KOPT-K1 (cell line): ENCODE results near the gene ZNF485.
"Not testable (repeated sequence)": the region's sequence is repeated elsewhere in the genome, so short reads cannot be mapped to it uniquely, and the experiment has no call there.

ENCODE experiments used
- H3K27ac ChIP-seq: fragments of 200-600 bp; sonication (generic); 2 replicates; pipeline ENCODE4 v1.5.1; 2016; ENCODE audit warnings: antibody characterized with exemption, mild to moderate bottlenecking, low read depth, low read length; ENCODE audit not compliant: poor library complexity, severe bottlenecking
- H3K36me3 ChIP-seq: fragments of 200-600 bp; sonication (generic); 2 replicates; pipeline ENCODE4 v1.5.1; 2017; ENCODE audit warnings: antibody characterized with exemption, mild to moderate bottlenecking, low read length, moderate library complexity; ENCODE audit not compliant: insufficient read depth
- H3K9me3 ChIP-seq: fragments of 200-600 bp; sonication (generic); 2 replicates; pipeline ENCODE4 v1.5.1; 2017; ENCODE audit warnings: antibody characterized with exemption, low read length, mild to moderate bottlenecking; ENCODE audit not compliant: insufficient read depth, poor library complexity, severe bottlenecking

Gene ZNF485

DNA sequence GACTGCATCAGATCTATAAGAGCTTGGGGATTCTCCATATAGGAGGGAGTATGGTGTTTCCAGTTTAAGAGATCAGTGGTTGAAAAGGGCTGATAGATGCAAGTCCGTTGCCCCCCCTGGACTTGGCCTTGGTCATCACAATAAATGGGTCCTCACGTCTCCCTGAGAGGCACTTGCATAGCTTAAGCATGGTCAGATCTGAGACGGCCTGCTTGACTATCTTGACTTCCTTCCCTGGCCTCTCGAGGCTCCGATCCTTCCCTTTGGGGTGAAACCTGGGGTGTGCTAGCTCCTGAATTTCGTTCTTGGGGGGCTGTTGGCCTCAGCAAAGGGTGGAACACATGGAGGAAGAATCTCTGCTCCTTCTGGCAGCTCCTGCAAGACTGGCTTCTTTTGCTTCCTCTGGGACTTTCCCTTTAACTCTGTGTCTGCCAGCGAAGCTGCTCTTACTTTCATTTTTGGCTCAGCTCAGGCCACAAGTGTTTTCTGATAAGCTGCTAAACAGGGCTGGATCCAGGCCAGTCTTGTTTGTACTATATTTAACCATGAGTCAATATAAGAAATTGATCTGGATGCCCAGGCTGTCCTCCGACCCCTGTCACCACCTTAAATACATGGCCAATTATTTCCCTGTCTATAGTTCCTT, 11.2 kb upstream of the ZNF485 start:
- peaks cover 19% of the 10 kb centered on the region for H3K9me3 ChIP-seq
- H3K27ac ChIP-seq: peak overlapping the region; percentile 61

GRCh38 chr10:43595739-43596298, 10.4 kb upstream of the ZNF485 start:
- Histone ChIP-seq H3K27ac (peak overlapping the region; percentile 61), H3K9me3 (peaks cover 24% of the 10 kb centered on the region), H3K36me3 (no peaks in the 10 kb centered on the region)

More for the DNA sequence above, 11.2 kb upstream of the ZNF485 start:
- no peaks in the 10 kb centered on the region for H3K36me3 ChIP-seq

DNA sequence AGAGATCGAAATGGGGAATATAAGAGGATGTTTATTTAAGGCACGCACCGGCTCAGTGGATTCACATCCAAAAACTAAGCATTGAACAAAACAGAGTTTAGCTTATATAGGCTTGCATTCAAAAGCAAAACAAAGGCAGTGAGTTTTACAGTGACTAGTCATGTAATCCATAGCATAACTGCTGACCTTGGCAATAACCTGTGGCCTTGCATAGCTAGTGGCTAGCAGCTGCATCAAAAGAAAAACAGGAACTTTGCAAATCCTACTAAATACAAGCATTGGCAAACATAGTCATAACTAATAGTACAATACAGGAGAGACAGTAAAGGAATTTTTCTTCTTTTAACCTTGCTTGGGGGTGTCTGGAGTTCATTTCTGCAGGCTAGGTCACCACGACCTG, 9.7 kb upstream of the ZNF485 start:
- Histone ChIP-seq H3K27ac (no peak overlapping the region), H3K36me3 (no peaks in the 10 kb centered on the region), H3K9me3 (peaks cover 23% of the 10 kb centered on the region)

GRCh38 chr10:43598446-43598845, 7.8 kb upstream of the ZNF485 start:
- H3K9me3 ChIP-seq: peaks cover 12% of the 10 kb centered on the region
- H3K36me3 ChIP-seq: no peaks in the 10 kb centered on the region
- no peak overlapping the region for H3K27ac ChIP-seq

DNA sequence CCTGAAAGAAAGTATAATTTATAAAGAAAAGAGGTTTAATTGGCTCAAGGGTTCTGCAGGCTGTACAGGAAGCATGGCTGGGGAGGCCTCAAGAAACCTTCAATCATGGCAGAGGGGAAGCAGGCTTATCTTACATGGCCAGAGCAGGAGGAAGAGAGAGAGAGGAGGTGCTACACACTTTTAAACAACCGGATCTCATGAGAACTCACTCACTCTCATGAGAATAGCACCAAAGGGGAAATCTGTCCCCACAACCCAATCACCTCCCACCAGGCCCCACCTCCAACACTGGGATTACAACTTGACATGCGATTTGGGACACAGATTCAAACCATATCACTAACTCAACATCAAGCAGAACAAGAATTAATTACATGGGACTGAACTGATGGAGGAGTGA, 6.9 kb upstream of the ZNF485 start:
- Histone ChIP-seq H3K36me3 (no peaks in the 10 kb centered on the region), H3K9me3 (peaks cover 12% of the 10 kb centered on the region), H3K27ac (no peak overlapping the region)

GRCh38 chr10:43601576-43601975, 4.7 kb upstream of the ZNF485 start:
- peaks cover 12% of the 10 kb centered on the region for H3K9me3 ChIP-seq
- not testable (repeated sequence) for H3K36me3 ChIP-seq, H3K27ac ChIP-seq

DNA sequence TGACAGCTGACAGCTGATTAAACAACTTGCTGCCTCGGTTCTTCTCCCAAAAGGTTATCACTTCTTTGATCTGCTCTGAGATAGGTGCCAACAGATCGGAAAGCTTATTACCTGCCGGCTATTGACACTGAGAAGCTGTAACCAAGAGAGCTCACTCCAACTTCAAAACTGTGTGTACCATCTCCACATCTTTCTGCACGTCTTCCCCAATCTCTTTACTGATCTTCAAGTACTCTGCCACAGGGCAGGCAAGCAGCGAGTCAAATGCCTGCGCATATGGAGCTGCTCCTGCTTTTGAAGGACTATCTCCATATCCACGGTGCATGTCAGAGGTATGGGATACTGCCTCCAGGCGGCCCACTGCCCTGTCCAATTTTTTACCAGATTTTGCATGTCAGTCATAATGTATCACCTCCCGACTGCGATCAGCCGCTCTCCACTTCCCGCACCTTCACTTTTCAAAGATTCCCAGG, 352 bp upstream of the ZNF485 start:
- Histone ChIP-seq H3K36me3 (peaks cover 24% of the 10 kb centered on the region; the same call in 1 of the 2 replicates), H3K27ac (peak overlapping the region; percentile 69), H3K9me3 (peaks cover 5% of the 10 kb centered on the region)

- H3K27ac ChIP-seq: no peak overlapping the region
- peaks cover 35% of the 10 kb centered on the region for H3K36me3 ChIP-seq
- peaks cover 9% of the 10 kb centered on the region for H3K9me3 ChIP-seq
Measured at GRCh38 chr10:43607199-43607573, 948 bp downstream of the ZNF485 start.

DNA sequence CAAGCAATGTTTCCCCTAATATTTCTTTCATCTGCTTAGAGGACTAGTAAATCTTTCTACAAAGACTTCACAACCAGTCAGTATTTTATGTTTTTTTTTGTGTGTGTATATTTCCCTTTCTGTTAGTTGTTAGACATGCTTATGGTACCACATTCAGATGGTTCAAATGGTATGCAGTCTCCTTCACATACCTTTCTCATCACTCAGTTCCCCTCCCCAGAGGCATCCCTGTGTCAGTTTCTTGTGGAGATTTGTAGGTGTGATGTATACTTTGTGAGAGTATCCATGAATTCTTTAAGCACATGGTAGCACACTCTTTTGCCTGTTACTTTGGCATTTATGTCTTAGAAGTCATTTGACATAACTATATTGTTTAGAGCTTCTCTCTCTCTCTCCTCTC, 4.4 kb downstream of the ZNF485 start:
- H3K36me3 ChIP-seq: peaks cover 68% of the 10 kb centered on the region
- no peak overlapping the region for H3K27ac ChIP-seq
- H3K9me3 ChIP-seq: peaks cover 42% of the 10 kb centered on the region

GRCh38 chr10:43616697-43617370, 10.6 kb downstream of the ZNF485 start:
- Histone ChIP-seq H3K36me3 (peaks cover 54% of the 10 kb centered on the region), H3K9me3 (peaks cover 96% of the 10 kb centered on the region)

GRCh38 chr10:43619368-43619767, 13.1 kb downstream of the ZNF485 start:
- Histone ChIP-seq H3K9me3 (peaks cover 94% of the 10 kb centered on the region), H3K36me3 (peaks cover 30% of the 10 kb centered on the region)

More at GRCh38 chr10:43616697-43617370, 10.6 kb downstream of the ZNF485 start:
- H3K27ac ChIP-seq: no peak overlapping the region

DNA sequence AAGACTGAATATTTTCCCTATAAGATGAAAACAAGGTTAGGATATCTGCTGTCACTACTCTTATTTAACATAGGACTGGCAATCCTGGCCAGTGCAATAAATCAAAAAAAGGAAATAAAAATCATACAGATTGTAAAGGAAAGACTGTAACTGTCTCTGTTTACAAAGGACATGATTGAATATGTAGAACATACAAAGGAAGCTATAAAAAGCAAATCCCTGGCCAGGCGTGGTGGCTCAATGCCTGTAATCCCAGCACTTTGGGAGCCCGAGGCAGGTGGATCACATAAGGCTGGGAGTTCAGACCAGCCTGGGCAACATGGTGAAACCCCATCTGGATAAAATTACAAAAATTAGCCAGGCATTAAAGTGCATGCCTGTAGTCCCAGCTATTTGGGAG, 15.8 kb downstream of the ZNF485 start:
- H3K27ac ChIP-seq: no peak overlapping the region
- peaks cover 75% of the 10 kb centered on the region for H3K9me3 ChIP-seq
- H3K36me3 ChIP-seq: peaks cover 6% of the 10 kb centered on the region; the same call in 1 of the 2 replicates

More at GRCh38 chr10:43619368-43619767, 13.1 kb downstream of the ZNF485 start:
- no peak overlapping the region for H3K27ac ChIP-seq

DNA sequence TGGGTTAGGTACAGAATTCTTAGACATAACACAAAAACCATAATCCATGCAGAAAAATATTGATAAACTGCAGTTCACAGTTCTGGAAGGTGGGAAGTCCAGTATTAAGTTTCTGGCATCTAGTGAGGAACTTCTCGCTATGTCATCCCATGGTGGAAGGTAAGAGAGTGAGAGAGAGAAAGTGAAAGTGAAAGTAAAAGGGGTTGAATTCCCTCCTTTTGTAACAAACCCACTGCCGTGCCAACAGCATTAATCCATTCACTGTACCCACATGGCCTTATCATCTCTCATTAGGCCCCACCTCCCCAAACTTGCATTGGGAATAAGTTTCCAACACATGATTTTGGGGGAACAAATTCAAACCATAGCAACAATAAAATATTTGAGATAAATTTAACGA, 17.1 kb downstream of the ZNF485 start:
- H3K36me3 ChIP-seq: no peaks in the 10 kb centered on the region
- H3K27ac ChIP-seq: peak overlapping the region; percentile 61
- H3K9me3 ChIP-seq: peaks cover 61% of the 10 kb centered on the region

GRCh38 chr10:43627942-43628341, 21.7 kb downstream of the ZNF485 start:
- H3K9me3 ChIP-seq: peaks cover 22% of the 10 kb centered on the region
- no peaks in the 10 kb centered on the region for H3K36me3 ChIP-seq
- H3K27ac ChIP-seq: no peak overlapping the region

DNA sequence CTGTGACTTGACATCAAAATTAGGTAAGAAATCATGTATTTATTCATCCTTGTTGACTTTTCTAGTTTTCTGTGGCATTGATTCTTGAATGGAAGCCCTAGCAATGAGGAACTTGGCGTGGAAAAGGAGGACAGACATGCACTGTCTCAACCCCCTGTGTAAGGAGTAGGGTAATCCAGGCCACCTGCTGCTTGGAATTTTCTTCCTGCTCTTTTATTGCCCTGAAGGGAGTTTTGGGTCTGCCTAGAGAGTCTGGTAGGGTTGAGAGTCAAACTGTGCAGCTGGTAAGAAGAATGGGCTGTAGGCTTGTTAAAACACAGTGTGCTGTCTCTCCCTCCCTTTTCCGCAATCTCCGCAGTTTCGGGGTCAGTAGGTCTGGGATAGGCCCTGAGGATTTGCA, 22.7 kb downstream of the ZNF485 start:
- Histone ChIP-seq H3K27ac (no peak overlapping the region), H3K9me3 (peaks cover 12% of the 10 kb centered on the region), H3K36me3 (no peaks in the 10 kb centered on the region)
